HG03025 (cell line): ENCODE measurements around the gene NLGN2.
A peak's percentile ranks its signal among the peaks of the same experiment; 100 is the strongest.

Experiments used
- ATAC-seq: cut with Tn5 transposase; IDR thresholded peaks from one replicate; pipeline ENCODE4 v1.9.1; 2021; ENCODE audit warnings: mild to moderate bottlenecking, moderate library complexity; ENCODE audit not compliant: unreplicated experiment, low FRiP score

Gene NLGN2

GRCh38 chr17:7435676-7436555, 28.3 kb downstream of the NLGN2 start:
- peak; percentile 30 for ATAC-seq

GRCh38 chr17:7436556-7437368, 29.1 kb downstream of the NLGN2 start:
- no peak for ATAC-seq

- ATAC-seq: no peak
Observed at GRCh38 chr17:7437369-7437863, 29.8 kb downstream of the NLGN2 start.

GRCh38 chr17:7437950-7438614, 30.4 kb downstream of the NLGN2 start:
- no peak for ATAC-seq

GRCh38 chr17:7438656-7439460, 31.2 kb downstream of the NLGN2 start:
- ATAC-seq: no peak

- ATAC-seq: no peak
Observed at GRCh38 chr17:7439462-7440112, 31.9 kb downstream of the NLGN2 start, which contains the start of gene FGF11. TSS of gene FGF11 (plus strand) at chr17:7439512. CDS start at chr17:7439621, 109 bp downstream.

- no peak for ATAC-seq
Observed at GRCh38 chr17:7440113-7440833, 32.6 kb downstream of the NLGN2 start.

- ATAC-seq: no peak
Observed at GRCh38 chr17:7440834-7441195, 33.2 kb downstream of the NLGN2 start.

- no peak for ATAC-seq
Observed at GRCh38 chr17:7441266-7441665, 33.6 kb downstream of the NLGN2 start.

- ATAC-seq: no peak
Observed at GRCh38 chr17:7442142-7442541, 34.5 kb downstream of the NLGN2 start.

GRCh38 chr17:7443499-7444485, 36.1 kb downstream of the NLGN2 start:
- no peak for ATAC-seq

- ATAC-seq: no peak
Observed at GRCh38 chr17:7444682-7445618, 37.3 kb downstream of the NLGN2 start, which contains the start of gene CHRNB1. TSS of gene CHRNB1 (plus strand) at chr17:7445061. CDS start at chr17:7445128, 67 bp downstream.

GRCh38 chr17:7445619-7445968, 37.9 kb downstream of the NLGN2 start:
- no peak for ATAC-seq

- ATAC-seq: no peak
Observed at GRCh38 chr17:7448461-7448860, 40.8 kb downstream of the NLGN2 start.

GRCh38 chr17:7459961-7460545, 52.4 kb downstream of the NLGN2 start:
- no peak for ATAC-seq
